H1 (cell line): ENCODE data around the gene C1QTNF1. TPM values are rescaled to one million over a fixed set of nuclear protein-coding genes. Genes with fewer than 3 reads are reported as not detected.

Experiments used
- CTCF ChIA-PET: fragments of 300-600 bp; sonication (Branson Sonifier 250); formaldehyde crosslinking; loops from one replicate; lab custom pipeline; 2021; ENCODE audit not compliant: partially characterized antibody; lab: Charles Lee
- POLR2A ChIA-PET: fragments of 300-600 bp; sonication (Branson Sonifier 250); formaldehyde crosslinking; loops from one replicate; lab custom pipeline; 2021; ENCODE audit warnings: inconsistent platforms; ENCODE audit not compliant: partially characterized antibody; lab: Charles Lee
- DNase-seq, 2 experiments: peaks; one replicate each; pipeline versions ENCODE4 v3.0.0 to v3.0.0-alpha.2; 2010 to 2022; ENCODE audit warnings: low spot score in 2 of 2, low read depth in 1 of 2, mixed read lengths in 1 of 2
- FAIRE-seq: peaks from 2 replicates; lab custom pipeline; 2011; peaks lifted over from hg19 to GRCh38; lab: Jason Lieb, UNC
- H2AFZ ChIP-seq: 2 replicates; pipeline ENCODE4 v1.8.1; 2012; ENCODE audit warnings: low read length, inconsistent platforms
- H2AK5ac ChIP-seq: 2 replicates; pipeline ENCODE4 v1.6.1; 2013; ENCODE audit warnings: low read depth, low read length
- H2BK120ac ChIP-seq: replicated peaks from 2 replicates; pipeline ENCODE3; 2013; ENCODE audit warnings: low read depth, low read length, inconsistent platforms
- H2BK12ac ChIP-seq: 2 replicates; pipeline ENCODE4 v1.6.1; 2013; ENCODE audit warnings: low read depth, low read length
- H2BK15ac ChIP-seq: 2 replicates; pipeline ENCODE4 v1.6.1; 2013; ENCODE audit warnings: low read length
- H2BK20ac ChIP-seq: 2 replicates; pipeline ENCODE4 v1.6.1; 2013; ENCODE audit warnings: low read length
- H2BK5ac ChIP-seq: 2 replicates; pipeline ENCODE4 v1.6.1; 2013; ENCODE audit warnings: low read depth, low read length
- H3K14ac ChIP-seq: 2 replicates; pipeline ENCODE4 v1.6.1; 2013; ENCODE audit warnings: inconsistent platforms; ENCODE audit not compliant: insufficient read length
- H3K18ac ChIP-seq: 2 replicates; pipeline ENCODE4 v1.6.1; 2013; ENCODE audit warnings: low read length; ENCODE audit errors: extremely low read depth
- H3K23ac ChIP-seq: 2 replicates; pipeline ENCODE4 v1.6.1; 2013; ENCODE audit warnings: inconsistent platforms; ENCODE audit not compliant: insufficient read length
- H3K23me2 ChIP-seq: 2 replicates; pipeline ENCODE4 v1.6.1; 2013; ENCODE audit warnings: low read depth, low read length
- H3K27ac ChIP-seq: 2 replicates; pipeline ENCODE4 v1.6.1; 2011; ENCODE audit warnings: low read depth, low read length, inconsistent platforms
- H3K27me3 ChIP-seq, 4 experiments: replicated peaks in 1 of 4; 1 replicate in 1 of 4; 2 replicates in 3 of 4; pipeline versions ENCODE4 v1.6.1 to v1.8.1; 2011 to 2013; ENCODE audit warnings: low read length in 3 of 4, mild to moderate bottlenecking in 3 of 4, inconsistent platforms in 2 of 4, mixed read lengths in 2 of 4, moderate library complexity in 1 of 4; ENCODE audit not compliant: control insufficient read depth in 3 of 4, insufficient read depth in 3 of 4; ENCODE audit errors: extremely low read depth in 1 of 4
- H3K36me3 ChIP-seq, 4 experiments: 2 replicates each; pipeline versions ENCODE4 v1.6.1 to v1.8.1; 2011 to 2013; ENCODE audit warnings: mild to moderate bottlenecking in 4 of 4, low read length in 3 of 4, moderate library complexity in 2 of 4, control low read depth in 1 of 4, inconsistent platforms in 1 of 4; ENCODE audit not compliant: insufficient read depth in 4 of 4, control insufficient read depth in 2 of 4
- H3K4ac ChIP-seq: replicated peaks from 2 replicates; pipeline ENCODE3; 2013; ENCODE audit warnings: low read length, low read depth, mixed read lengths, inconsistent platforms; ENCODE audit not compliant: insufficient read length
- H3K4me1 ChIP-seq, 4 experiments: replicated peaks in 1 of 4; 1 replicate in 1 of 4; 2 replicates in 3 of 4; pipeline versions ENCODE4 v1.6.1 to v1.8.1; 2011 to 2013; ENCODE audit warnings: low read length in 3 of 4, inconsistent platforms in 2 of 4, mixed read lengths in 1 of 4; ENCODE audit not compliant: insufficient read depth in 4 of 4, control insufficient read depth in 3 of 4
- H3K4me2 ChIP-seq, 2 experiments: 2 replicates each; pipeline versions ENCODE4 v1.6.1 to v1.8.1; 2011 to 2013; ENCODE audit warnings: low read depth in 2 of 2, low read length in 2 of 2, control low read depth in 1 of 2, inconsistent platforms in 1 of 2, mild to moderate bottlenecking in 1 of 2; ENCODE audit not compliant: insufficient read depth in 1 of 2
- H3K4me3 ChIP-seq, 4 experiments: fragments of 200-600, 300-600 bp in 1 of 4; sonication (generic), shearing (Covaris generic), sonication (Bioruptor Twin) in 1 of 4; 2 replicates each; pipeline versions ENCODE4 v1.5.1 to v1.8.1; 2011 to 2016; ENCODE audit warnings: low read length in 4 of 4, low read depth in 3 of 4, control low read depth in 2 of 4, inconsistent platforms in 2 of 4, mild to moderate bottlenecking in 2 of 4, mixed read lengths in 1 of 4, moderate library complexity in 1 of 4; ENCODE audit not compliant: insufficient read depth in 2 of 4; ENCODE audit errors: extremely low read depth in 1 of 4
- H3K56ac ChIP-seq: replicated peaks from 2 replicates; pipeline ENCODE3; 2013; ENCODE audit warnings: low read depth, mild to moderate bottlenecking, mixed read lengths, low read length, inconsistent platforms; ENCODE audit not compliant: insufficient read length
- H3K79me1 ChIP-seq: 2 replicates; pipeline ENCODE4 v1.6.1; 2013; ENCODE audit warnings: low read depth, low read length, control low read depth
- H3K79me2 ChIP-seq, 2 experiments: 2 replicates each; pipeline versions ENCODE4 v1.6.1 to v1.8.1; 2012 to 2013; ENCODE audit warnings: low read length in 2 of 2, mild to moderate bottlenecking in 2 of 2, inconsistent platforms in 1 of 2; ENCODE audit not compliant: insufficient read depth in 2 of 2, control insufficient read depth in 1 of 2
- H3K9ac ChIP-seq, 4 experiments: replicated peaks in 1 of 4; 1 replicate in 1 of 4; 2 replicates in 3 of 4; pipeline versions ENCODE4 v1.6.1 to v1.8.1; 2011 to 2013; ENCODE audit warnings: low read depth in 3 of 4, low read length in 3 of 4, control low read depth in 2 of 4, mild to moderate bottlenecking in 2 of 4, moderate library complexity in 2 of 4, inconsistent platforms in 1 of 4; ENCODE audit errors: extremely low read depth in 1 of 4
- H3K9me3 ChIP-seq, 2 experiments: 2 replicates each; pipeline versions ENCODE4 v1.6.1 to v1.8.1; 2012 to 2013; ENCODE audit warnings: mild to moderate bottlenecking in 2 of 2, moderate library complexity in 2 of 2, control low read depth in 1 of 2, inconsistent platforms in 1 of 2, low read depth in 1 of 2, low read length in 1 of 2, mixed read lengths in 1 of 2; ENCODE audit not compliant: insufficient read depth in 2 of 2
- H4K20me1 ChIP-seq, 2 experiments: replicated peaks in 1 of 2; 2 replicates each; pipeline versions ENCODE3 to v1.8.1; 2011 to 2013; ENCODE audit warnings: inconsistent platforms in 2 of 2, low read length in 2 of 2, mild to moderate bottlenecking in 1 of 2; ENCODE audit not compliant: insufficient read depth in 2 of 2, control insufficient read depth in 1 of 2
- H4K5ac ChIP-seq: 2 replicates; pipeline ENCODE4 v1.6.1; 2013; ENCODE audit warnings: low read length, low read depth, mixed read lengths, inconsistent platforms; ENCODE audit not compliant: insufficient read length
- H4K8ac ChIP-seq: 2 replicates; pipeline ENCODE4 v1.8.0; 2013; ENCODE audit warnings: mild to moderate bottlenecking, moderate library complexity, low read length, inconsistent platforms; ENCODE audit not compliant: insufficient read depth; ENCODE audit errors: extremely low read depth
- H4K91ac ChIP-seq: replicated peaks from 2 replicates; pipeline ENCODE3; 2013; ENCODE audit warnings: low read length, mixed read lengths, inconsistent platforms; ENCODE audit not compliant: insufficient read length
- BACH1 ChIP-seq: IDR thresholded peaks from 2 replicates; pipeline ENCODE4 v1.6.1; 2012; ENCODE audit warnings: low read length, improper control_type of control experiment
- E2F6 ChIP-seq: IDR thresholded peaks from 2 replicates; pipeline ENCODE4 v1.6.1; 2012; ENCODE audit warnings: inconsistent platforms
- EP300 ChIP-seq, 2 experiments: IDR thresholded peaks; 1 replicate in 1 of 2; 2 replicates in 1 of 2; pipeline ENCODE4 v1.6.1; 2011 to 2012; ENCODE audit warnings: low read depth in 2 of 2, low read length in 2 of 2, mild to moderate bottlenecking in 2 of 2, borderline replicate concordance in 1 of 2, inconsistent platforms in 1 of 2, moderate library complexity in 1 of 2
- EZH2 ChIP-seq: fragments of 200-600 bp; sonication (generic); IDR thresholded peaks from 2 replicates; pipeline ENCODE4 v1.7.1; 2012; ENCODE audit warnings: low read depth, mild to moderate bottlenecking, moderate library complexity, low read length, inconsistent platforms; ENCODE audit not compliant: severe bottlenecking
- JUN ChIP-seq: IDR thresholded peaks from 2 replicates; pipeline ENCODE4 v1.6.1; 2011; ENCODE audit warnings: low read depth, mild to moderate bottlenecking, improper control_type of control experiment, low read length
- SP4 ChIP-seq: IDR thresholded peaks from 2 replicates; pipeline ENCODE4 v1.6.1; 2012; ENCODE audit warnings: low read length, inconsistent platforms
- YY1 ChIP-seq: IDR thresholded peaks from 2 replicates; pipeline ENCODE4 v1.6.1; 2011; ENCODE audit warnings: low read depth, mild to moderate bottlenecking, low read length
- ZNF274 ChIP-seq: IDR thresholded peaks from 2 replicates; pipeline ENCODE4 v1.7.0; 2012; ENCODE audit warnings: low read length, borderline replicate concordance; ENCODE audit errors: extremely low read depth
- WGBS, 2 experiments: shearing (Covaris generic) in 1 of 2; methylation state at CpG; one replicate each; pipeline versions ENCODE4 v1.1.6 to v1.1.7; 2013 to 2015; ENCODE audit warnings: low lambda C conversion rate in 2 of 2, mixed read lengths in 2 of 2, inconsistent platforms in 1 of 2, low coverage in 1 of 2, missing lambda C conversion rate in 1 of 2; ENCODE audit not compliant: insufficient replicate concordance in 2 of 2, insufficient coverage in 1 of 2, insufficient read length in 1 of 2; ENCODE audit errors: extremely low coverage in 1 of 2, missing lambda C conversion rate in 1 of 2; 5-methylcytosine and 5-hydroxymethylcytosine counted together
- polyA plus RNA-seq, 7 experiments: library from polyadenylated mRNA; depleted of rRNA in 3 of 7; stranded (reverse) in 5 of 7; unstranded in 2 of 7; fragments of >200 nt in 5 of 7; fragments of 200-250 nt in 2 of 7; gene quantifications; 1 replicate in 5 of 7; 2 replicates in 1 of 7; 4 replicates in 1 of 7; pipeline versions ENCODE4 v1.2.1 to v1.2.3, GENCODE V29; 2011 to 2013; ENCODE audit warnings: missing spikeins in 2 of 7, mixed read lengths in 2 of 7
- total RNA-seq: library from RNA; stranded (reverse); fragmentation: NEBNext Ultra II Directional; extraction: Animal tissue kit (Norgen Biotek cat#: 25700); gene quantifications from 2 replicates; pipeline ENCODE4 v1.2.1, GENCODE V29; 2021

Gene C1QTNF1
- total and polyA plus RNA-seq, 2 of the 8 experiments (the other 6 are each of a cell fraction or from before 2014, with no cell fraction given) = 1.5 to 2.5 TPM

GRCh38 chr17:79047923-79048825 is 24.2 kb downstream of the C1QTNF1 start:
- Histone ChIP-seq H3K18ac (no peak overlapping the region; the same call in 1 of the 2 replicates), H3K36me3 (no peaks in the 10 kb centered on the region; a peak in 1 of 8 replicates), H3K23me2 (peaks cover 4% of the 10 kb centered on the region; the same call in 1 of the 2 replicates), H3K23ac (no peak overlapping the region), H4K20me1 (peaks cover 0 to 5% of the 10 kb centered on the region in 2 experiments), H2BK15ac (peak overlapping the region; percentile 92; the same call in 1 of the 2 replicates), H3K4me2 (no peak overlapping the region), H3K27ac (no peak overlapping the region), H3K27me3 (peaks cover 0 to 2% (median 0%) of the 10 kb centered on the region in 4 experiments; a peak in 4 of 7 replicates), H3K56ac (no peak overlapping the region), H2BK5ac (no peak overlapping the region), H2BK12ac (no peak overlapping the region), H3K79me2 (no peaks in the 10 kb centered on the region), H2BK20ac (no peak overlapping the region), H3K4ac (no peak overlapping the region), H4K8ac (no peak overlapping the region), H3K79me1 (peaks cover 4% of the 10 kb centered on the region; the same call in 1 of the 2 replicates), H3K9ac (no peak overlapping the region; a peak in 1 of 7 replicates), H3K4me1 (no peaks in the 10 kb centered on the region), H3K4me3 (no peak overlapping the region), H3K14ac (no peak overlapping the region), H2BK120ac (no peak overlapping the region), H2AK5ac (0 out of 2 replicates have a peak overlapping the region, but pooled peaks have one; percentile 24), H3K9me3 (peaks cover 0 to 2% of the 10 kb centered on the region in 2 experiments; a peak in 3 of 4 replicates), H2AFZ (no peak overlapping the region), H4K5ac (no peak overlapping the region), H4K91ac (no peak overlapping the region)
- POLR2A ChIA-PET = no interaction called here
- DNase-seq = no peak
- TF ChIP-seq EP300 (IDR thresholded peaks at IDR 0.05; ENCODE audit: borderline replicate concordance in 1 of 2, low read depth in 2 of 2, low read length in 2 of 2) = no peak
- no peak for TF ChIP-seq SP4
- TF ChIP-seq YY1 = no peak
- TF ChIP-seq BACH1 = no peak
- no peak for TF ChIP-seq ZNF274
- no peak for TF ChIP-seq JUN
- TF ChIP-seq E2F6 = no peak
- no peak for TF ChIP-seq EZH2
- WGBS, 2 experiments = 92% methylated on average over 41 of the region's 41 CpGs; no CpG with 5 or more reads in 1 of the 2 experiments
- FAIRE-seq = no peak
- CTCF ChIA-PET = interaction anchor here (0.9 to 4.7 kb wide), 10 partner anchors 9 to 348 kb away, joined by 3 to 56 read pairs (median 4); no protein-coding TSS in a partner anchor
